ENCODE measurements around the gene CEP68.

DNA sequence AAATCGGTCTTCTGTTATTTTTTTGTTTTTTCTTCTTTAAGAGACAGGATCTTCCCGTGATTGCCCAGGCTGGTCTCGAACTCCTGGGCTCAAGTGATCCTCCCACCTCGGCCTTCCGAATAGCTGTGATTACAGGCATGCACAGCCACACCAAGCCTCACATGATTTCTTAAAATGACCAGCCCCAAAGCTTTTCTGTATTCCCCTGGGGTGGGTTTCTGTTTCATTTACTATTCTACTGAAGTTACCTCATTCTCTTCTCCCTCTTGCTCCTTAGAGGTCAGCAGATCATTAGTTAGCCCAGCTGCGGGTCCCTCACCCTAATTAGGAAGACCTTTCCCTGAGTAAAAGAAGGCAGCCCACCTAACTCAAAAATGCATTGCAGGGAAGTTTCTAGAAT, 39.4 kb upstream of the CEP68 start:
- TF ChIP-seq POLR2A (IDR thresholded peaks at IDR 0.05) (no peak), EP300 (IDR thresholded peaks at IDR 0.05) (no peak)
- TF ChIP-seq, protein P1, sequence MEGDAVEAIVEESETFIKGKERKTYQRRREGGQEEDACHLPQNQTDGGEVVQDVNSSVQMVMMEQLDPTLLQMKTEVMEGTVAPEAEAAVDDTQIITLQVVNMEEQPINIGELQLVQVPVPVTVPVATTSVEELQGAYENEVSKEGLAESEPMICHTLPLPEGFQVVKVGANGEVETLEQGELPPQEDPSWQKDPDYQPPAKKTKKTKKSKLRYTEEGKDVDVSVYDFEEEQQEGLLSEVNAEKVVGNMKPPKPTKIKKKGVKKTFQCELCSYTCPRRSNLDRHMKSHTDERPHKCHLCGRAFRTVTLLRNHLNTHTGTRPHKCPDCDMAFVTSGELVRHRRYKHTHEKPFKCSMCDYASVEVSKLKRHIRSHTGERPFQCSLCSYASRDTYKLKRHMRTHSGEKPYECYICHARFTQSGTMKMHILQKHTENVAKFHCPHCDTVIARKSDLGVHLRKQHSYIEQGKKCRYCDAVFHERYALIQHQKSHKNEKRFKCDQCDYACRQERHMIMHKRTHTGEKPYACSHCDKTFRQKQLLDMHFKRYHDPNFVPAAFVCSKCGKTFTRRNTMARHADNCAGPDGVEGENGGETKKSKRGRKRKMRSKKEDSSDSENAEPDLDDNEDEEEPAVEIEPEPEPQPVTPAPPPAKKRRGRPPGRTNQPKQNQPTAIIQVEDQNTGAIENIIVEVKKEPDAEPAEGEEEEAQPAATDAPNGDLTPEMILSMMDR (IDR thresholded peaks at IDR 0.05): no peak
